Smooth muscle cell (in vitro differentiated cells): ENCODE results near the gene HOXD12. TPM values are rescaled to one million over a fixed set of nuclear protein-coding genes. Genes with fewer than 3 reads are reported as not detected.
A peak's percentile ranks its signal among the peaks of the same experiment; 100 is the strongest.

Experiments
- DNase-seq: peaks from one replicate; lab custom pipeline; 2025; ENCODE audit not compliant: unreplicated experiment; lab: John Stamatoyannopoulos, UW
- H2AFZ ChIP-seq: fragments of 200-600 bp; sonication (generic); 2 replicates; pipeline ENCODE4 v1.6.0; 2016; ENCODE audit warnings: antibody characterized with exemption, low read depth, mild to moderate bottlenecking
- H3F3A ChIP-seq: fragments of 200-600 bp; sonication (generic); 2 replicates; pipeline ENCODE4 v1.6.0; 2017; ENCODE audit warnings: antibody characterized with exemption, low read depth
- H3K27ac ChIP-seq: fragments of 200-600 bp; sonication (generic); 2 replicates; pipeline ENCODE4 v1.5.1; 2016; ENCODE audit warnings: low read depth, mild to moderate bottlenecking
- H3K27me3 ChIP-seq: fragments of 200-600 bp; sonication (generic); 2 replicates; pipeline ENCODE4 v1.6.1; 2016; ENCODE audit warnings: low read depth, mild to moderate bottlenecking
- H3K36me3 ChIP-seq: fragments of 200-600 bp; sonication (generic); 2 replicates; pipeline ENCODE4 v1.5.1; 2016; ENCODE audit warnings: low read depth
- H3K4me1 ChIP-seq: fragments of 200-600 bp; sonication (generic); 2 replicates; pipeline ENCODE4 v1.5.1; 2016; ENCODE audit warnings: low read depth
- H3K4me2 ChIP-seq: fragments of 200-600 bp; sonication (generic); 2 replicates; pipeline ENCODE4 v1.6.0; 2016; ENCODE audit warnings: mild to moderate bottlenecking
- H3K4me3 ChIP-seq: fragments of 200-600 bp; sonication (generic); 2 replicates; pipeline ENCODE4 v1.5.1; 2016; ENCODE audit warnings: mild to moderate bottlenecking
- H3K79me2 ChIP-seq: fragments of 200-600 bp; sonication (generic); 2 replicates; pipeline ENCODE4 v1.6.0; 2016; ENCODE audit warnings: low read depth, mild to moderate bottlenecking
- H3K9ac ChIP-seq: fragments of 200-600 bp; sonication (generic); 2 replicates; pipeline ENCODE4 v1.6.0; 2016; ENCODE audit warnings: low read depth
- H3K9me3 ChIP-seq: fragments of 200-600 bp; sonication (generic); replicated peaks from 2 replicates; pipeline ENCODE4 v1.5.1; 2016; ENCODE audit warnings: low read depth
- H4K20me1 ChIP-seq: fragments of 200-600 bp; sonication (generic); 2 replicates; pipeline ENCODE4 v1.6.0; 2016; ENCODE audit warnings: low read depth
- WGBS: methylation state at CpG from one replicate; pipeline ENCODE4 v1.1.7; 2016; ENCODE audit warnings: low lambda C conversion rate; 5-methylcytosine and 5-hydroxymethylcytosine counted together
- polyA plus RNA-seq: library from polyadenylated mRNA; unstranded; fragments of >200 nt; fragmentation: Nextera tagmentation; extraction: Ambion mirVana; gene quantifications from 2 replicates; pipeline ENCODE4 v1.2.1, GENCODE V29; 2016
- total RNA-seq: library from RNA; depleted of rRNA; stranded (reverse); fragments of >200 nt; gene quantifications from 2 replicates; pipeline ENCODE4 v1.2.3, GENCODE V29; 2014
- TF ChIP-seq, protein P1 (sequence below): fragments of 200-600 bp; sonication (generic); IDR thresholded peaks from 2 replicates; pipeline ENCODE4 v1.5.1; 2017; ENCODE audit warnings: borderline replicate concordance, mild to moderate bottlenecking, antibody characterized with exemption; ENCODE audit not compliant: insufficient read depth, poor library complexity, severe bottlenecking

Gene HOXD12
- total and polyA plus RNA-seq, 2 experiments from 2014 or later = not detected

DNA sequence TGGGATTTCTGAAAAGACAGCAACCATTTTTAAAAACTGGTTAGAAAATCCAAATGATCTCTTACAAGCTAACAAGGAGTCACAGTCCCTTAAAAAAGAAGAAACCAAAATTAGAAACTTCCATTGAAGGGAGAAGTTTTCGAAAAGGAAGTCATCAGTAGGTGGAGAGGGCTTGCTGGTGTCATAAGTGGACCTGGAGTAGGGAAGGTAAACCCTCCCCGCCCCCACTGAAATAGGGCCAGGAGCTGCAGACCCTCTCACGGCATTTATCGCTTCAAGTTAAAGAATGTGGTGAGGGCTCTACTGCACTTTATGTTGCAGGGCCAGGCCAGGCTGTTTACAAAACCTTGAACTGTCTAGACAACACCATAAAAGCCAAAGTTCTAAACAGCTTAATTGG lies 10.4 kb downstream of the HOXD12 start:
- no peak overlapping the region for H3K9ac ChIP-seq
- H3K4me1 ChIP-seq = no peaks in the 10 kb centered on the region
- H3K4me2 ChIP-seq = no peak overlapping the region
- H3K36me3 ChIP-seq = no peaks in the 10 kb centered on the region
- 71% methylated on average over 4 of the region's 4 CpGs for WGBS
- no peak overlapping the region for H2AFZ ChIP-seq
- TF ChIP-seq, protein P1, sequence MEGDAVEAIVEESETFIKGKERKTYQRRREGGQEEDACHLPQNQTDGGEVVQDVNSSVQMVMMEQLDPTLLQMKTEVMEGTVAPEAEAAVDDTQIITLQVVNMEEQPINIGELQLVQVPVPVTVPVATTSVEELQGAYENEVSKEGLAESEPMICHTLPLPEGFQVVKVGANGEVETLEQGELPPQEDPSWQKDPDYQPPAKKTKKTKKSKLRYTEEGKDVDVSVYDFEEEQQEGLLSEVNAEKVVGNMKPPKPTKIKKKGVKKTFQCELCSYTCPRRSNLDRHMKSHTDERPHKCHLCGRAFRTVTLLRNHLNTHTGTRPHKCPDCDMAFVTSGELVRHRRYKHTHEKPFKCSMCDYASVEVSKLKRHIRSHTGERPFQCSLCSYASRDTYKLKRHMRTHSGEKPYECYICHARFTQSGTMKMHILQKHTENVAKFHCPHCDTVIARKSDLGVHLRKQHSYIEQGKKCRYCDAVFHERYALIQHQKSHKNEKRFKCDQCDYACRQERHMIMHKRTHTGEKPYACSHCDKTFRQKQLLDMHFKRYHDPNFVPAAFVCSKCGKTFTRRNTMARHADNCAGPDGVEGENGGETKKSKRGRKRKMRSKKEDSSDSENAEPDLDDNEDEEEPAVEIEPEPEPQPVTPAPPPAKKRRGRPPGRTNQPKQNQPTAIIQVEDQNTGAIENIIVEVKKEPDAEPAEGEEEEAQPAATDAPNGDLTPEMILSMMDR = no peak
- no peak overlapping the region for H3K27ac ChIP-seq
- peaks cover 80% of the 10 kb centered on the region for H4K20me1 ChIP-seq
- H3K27me3 ChIP-seq = peaks cover 96% of the 10 kb centered on the region
- no peaks in the 10 kb centered on the region for H3K9me3 ChIP-seq
- no peak for DNase-seq
- no peaks in the 10 kb centered on the region for H3F3A ChIP-seq
- no peak overlapping the region for H3K4me3 ChIP-seq
- H3K79me2 ChIP-seq = peaks cover 29% of the 10 kb centered on the region

DNA sequence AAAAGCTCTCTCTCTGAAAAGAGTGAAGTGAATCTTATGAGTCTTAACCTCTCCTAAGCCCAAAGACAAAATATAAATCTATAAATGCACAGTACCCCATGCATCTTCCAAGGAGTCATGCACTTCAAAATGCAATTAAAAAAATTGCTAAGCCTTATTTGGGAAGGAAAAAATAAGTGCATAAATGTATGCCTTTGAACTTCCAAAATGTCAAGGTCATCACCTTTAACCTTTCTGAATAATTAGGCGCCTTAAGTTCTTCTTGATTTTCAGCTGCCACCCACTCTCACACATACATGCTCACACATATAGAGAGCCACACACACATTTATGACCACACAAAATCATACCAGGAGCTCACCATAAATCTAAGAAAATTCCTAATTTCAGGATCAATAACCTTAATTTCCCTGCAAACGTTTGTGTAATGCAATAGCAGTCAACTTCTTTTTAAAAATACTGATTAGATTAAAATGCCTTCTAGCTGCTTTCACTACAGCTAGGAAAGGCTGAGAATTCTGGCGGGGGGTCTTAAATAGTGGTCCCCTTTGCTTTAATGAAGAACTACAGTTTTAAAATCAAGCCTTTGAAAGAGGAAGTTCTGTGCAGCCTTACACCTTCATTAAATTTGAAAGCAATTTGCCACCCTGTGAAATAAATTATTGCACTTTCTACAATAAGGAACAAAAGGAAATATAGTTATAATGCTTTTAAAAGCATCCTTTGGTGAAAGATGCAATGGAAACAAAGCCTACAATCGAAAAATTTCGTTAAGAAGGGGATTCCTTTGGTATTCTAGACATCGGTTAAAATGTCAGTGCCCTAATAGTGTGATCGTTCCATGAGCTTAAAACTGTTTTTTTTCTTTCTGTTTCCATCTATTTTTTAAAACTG lies 11.1 kb downstream of the HOXD12 start:
- Histone ChIP-seq H3K4me2 (no peak overlapping the region), H4K20me1 (peaks cover 87% of the 10 kb centered on the region), H3K79me2 (peaks cover 27% of the 10 kb centered on the region), H3K27me3 (peaks cover 96% of the 10 kb centered on the region), H3K9me3 (no peaks in the 10 kb centered on the region), H3K36me3 (no peaks in the 10 kb centered on the region), H3K4me1 (no peaks in the 10 kb centered on the region), H3F3A (no peaks in the 10 kb centered on the region), H3K9ac (no peak overlapping the region), H2AFZ (no peak overlapping the region), H3K4me3 (no peak overlapping the region), H3K27ac (no peak overlapping the region)
- DNase-seq = no peak
- WGBS = 50% methylated on average over 7 of the region's 7 CpGs
- TF ChIP-seq, protein P1 = no peak

DNA sequence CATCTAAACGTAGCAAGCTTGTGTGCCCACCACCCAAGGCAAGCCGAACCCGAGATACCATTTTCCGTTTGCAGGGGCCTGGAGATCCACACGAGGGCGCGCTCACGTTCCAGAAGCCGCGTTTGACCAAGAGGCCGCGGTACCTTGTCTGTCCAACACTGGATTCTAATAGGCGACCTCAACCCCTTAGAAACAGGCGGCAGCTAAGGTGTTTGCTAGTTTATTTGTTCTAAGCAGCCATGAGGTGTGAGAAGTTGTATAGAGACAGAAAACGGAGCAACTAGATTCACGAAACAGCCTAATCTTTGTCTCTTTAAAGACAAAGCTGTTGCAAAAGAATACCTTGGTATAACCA lies 11.7 kb downstream of the HOXD12 start:
- Histone ChIP-seq H3K4me3 (peak overlapping the region; percentile 13), H3K79me2 (peaks cover 21% of the 10 kb centered on the region), H3K27me3 (peaks cover 96% of the 10 kb centered on the region), H3K27ac (no peak overlapping the region), H3K4me2 (no peak overlapping the region), H4K20me1 (peaks cover 94% of the 10 kb centered on the region), H3K4me1 (no peaks in the 10 kb centered on the region), H3F3A (no peaks in the 10 kb centered on the region), H2AFZ (no peak overlapping the region), H3K9ac (no peak overlapping the region), H3K36me3 (no peaks in the 10 kb centered on the region), H3K9me3 (no peaks in the 10 kb centered on the region)
- WGBS = 15% methylated on average over 16 of the region's 16 CpGs
- TF ChIP-seq, protein P1 = peak; percentile 64
- DNase-seq = no peak
